GM12891 (cell line): ENCODE measurements around the gene ATP8A2.

Source experiments
- PAX5 ChIP-seq: IDR thresholded peaks from 2 replicates; pipeline ENCODE4 v1.6.1; 2011; ENCODE audit warnings: low read length, moderate library complexity, mild to moderate bottlenecking; ENCODE audit not compliant: insufficient read depth, severe bottlenecking
- POLR2A ChIP-seq: IDR thresholded peaks from 2 replicates; pipeline ENCODE4 v1.6.1; 2011; ENCODE audit warnings: low read depth, low read length, control low read depth
- POLR2AphosphoS5 ChIP-seq: IDR thresholded peaks from 2 replicates; pipeline ENCODE4 v1.6.1; 2011; ENCODE audit warnings: low read depth, low read length, control low read depth
- POU2F2 ChIP-seq: IDR thresholded peaks from 2 replicates; pipeline ENCODE4 v1.6.1; 2011; ENCODE audit warnings: low read depth, mild to moderate bottlenecking, control low read depth, low read length, moderate library complexity
- SPI1 ChIP-seq: IDR thresholded peaks from 2 replicates; pipeline ENCODE4 v1.6.1; 2011; ENCODE audit warnings: low read depth, low read length, control low read depth
- TAF1 ChIP-seq: IDR thresholded peaks from 2 replicates; pipeline ENCODE4 v1.6.1; 2011; ENCODE audit warnings: low read depth, low read length, control low read depth

GRCh38 chr13:25806264-25806974 is 434.6 kb downstream of the ATP8A2 start:
- no peak for TF ChIP-seq POLR2A
- peak; percentile 46; the same call in 1 of the 2 replicates for TF ChIP-seq SPI1
- no peak for TF ChIP-seq TAF1
- TF ChIP-seq POLR2AphosphoS5: no peak
- no peak for TF ChIP-seq PAX5
- no peak for TF ChIP-seq POU2F2
